Osteoblast (primary cell): Measurements from ENCODE around the gene KCTD1. TPM values are rescaled to one million over a fixed set of nuclear protein-coding genes. Genes with fewer than 3 reads are reported as not detected.

Source experiments
- DNase-seq: peaks from one replicate; pipeline ENCODE4 v3.0.0; 2011; ENCODE audit warnings: low spot score, mixed read lengths; ENCODE audit not compliant: insufficient read length; ENCODE audit errors: missing footprints
- H2AFZ ChIP-seq: 2 replicates; pipeline ENCODE4 v1.6.0; 2011; ENCODE audit warnings: mild to moderate bottlenecking, low read length
- H3K27ac ChIP-seq: 2 replicates; pipeline ENCODE4 v1.5.1; 2011; ENCODE audit warnings: mild to moderate bottlenecking, low read depth, low read length, moderate library complexity
- H3K27me3 ChIP-seq: 2 replicates; pipeline ENCODE4 v1.6.0; 2012; ENCODE audit warnings: mild to moderate bottlenecking, control low read depth, inconsistent platforms, low read length, moderate library complexity; ENCODE audit not compliant: insufficient read depth
- H3K36me3 ChIP-seq: 2 replicates; pipeline ENCODE4 v1.5.1; 2011; ENCODE audit warnings: mild to moderate bottlenecking, low read length, control low read depth, moderate library complexity; ENCODE audit not compliant: insufficient read depth
- H3K4me1 ChIP-seq: 2 replicates; pipeline ENCODE4 v1.5.1; 2011; ENCODE audit warnings: mild to moderate bottlenecking, low read length, control low read depth, moderate library complexity; ENCODE audit not compliant: insufficient read depth
- H3K4me2 ChIP-seq: 2 replicates; pipeline ENCODE4 v1.6.0; 2011; ENCODE audit warnings: mild to moderate bottlenecking, low read length; ENCODE audit not compliant: insufficient read depth
- H3K4me3 ChIP-seq: fragments of 200-600 bp; sonication (generic); 3 replicates; pipeline ENCODE4 v1.5.1; 2012; ENCODE audit warnings: mild to moderate bottlenecking, low read length, inconsistent platforms; ENCODE audit not compliant: insufficient read depth
- H3K79me2 ChIP-seq: 2 replicates; pipeline ENCODE4 v1.6.0; 2012; ENCODE audit warnings: mild to moderate bottlenecking, low read length, control low read depth, inconsistent platforms; ENCODE audit not compliant: insufficient read depth
- H3K9me3 ChIP-seq: 2 replicates; pipeline ENCODE4 v1.5.1; 2011; ENCODE audit warnings: low read depth, low read length, control low read depth
- H4K20me1 ChIP-seq: 2 replicates; pipeline ENCODE4 v1.6.0; 2012; ENCODE audit warnings: mild to moderate bottlenecking, low read length, control low read depth; ENCODE audit not compliant: insufficient read depth
- total RNA-seq: library from RNA; depleted of rRNA; stranded (reverse); fragments of >200 nt; gene quantifications from 2 replicates; pipeline ENCODE4 v1.2.3, GENCODE V29; 2012
- TF ChIP-seq, protein P1 (sequence below): IDR thresholded peaks from 2 replicates; pipeline ENCODE4 v1.5.1; 2011; ENCODE audit warnings: mild to moderate bottlenecking, low read depth, low read length, moderate library complexity; ENCODE audit errors: extremely low read depth

The KCTD1 gene
- total RNA-seq, 1 donor: 14.8 TPM

- Histone ChIP-seq H3K79me2 (no peaks in the 10 kb centered on the region), H3K27me3 (peaks cover 11% of the 10 kb centered on the region), H3K9me3 (no peaks in the 10 kb centered on the region), H2AFZ (no peak overlapping the region), H3K27ac (no peak overlapping the region), H3K4me1 (no peaks in the 10 kb centered on the region), H3K4me3 (no peak overlapping the region), H3K4me2 (no peak overlapping the region), H4K20me1 (no peaks in the 10 kb centered on the region), H3K36me3 (no peaks in the 10 kb centered on the region)
- DNase-seq: no peak
- TF ChIP-seq, protein P1, sequence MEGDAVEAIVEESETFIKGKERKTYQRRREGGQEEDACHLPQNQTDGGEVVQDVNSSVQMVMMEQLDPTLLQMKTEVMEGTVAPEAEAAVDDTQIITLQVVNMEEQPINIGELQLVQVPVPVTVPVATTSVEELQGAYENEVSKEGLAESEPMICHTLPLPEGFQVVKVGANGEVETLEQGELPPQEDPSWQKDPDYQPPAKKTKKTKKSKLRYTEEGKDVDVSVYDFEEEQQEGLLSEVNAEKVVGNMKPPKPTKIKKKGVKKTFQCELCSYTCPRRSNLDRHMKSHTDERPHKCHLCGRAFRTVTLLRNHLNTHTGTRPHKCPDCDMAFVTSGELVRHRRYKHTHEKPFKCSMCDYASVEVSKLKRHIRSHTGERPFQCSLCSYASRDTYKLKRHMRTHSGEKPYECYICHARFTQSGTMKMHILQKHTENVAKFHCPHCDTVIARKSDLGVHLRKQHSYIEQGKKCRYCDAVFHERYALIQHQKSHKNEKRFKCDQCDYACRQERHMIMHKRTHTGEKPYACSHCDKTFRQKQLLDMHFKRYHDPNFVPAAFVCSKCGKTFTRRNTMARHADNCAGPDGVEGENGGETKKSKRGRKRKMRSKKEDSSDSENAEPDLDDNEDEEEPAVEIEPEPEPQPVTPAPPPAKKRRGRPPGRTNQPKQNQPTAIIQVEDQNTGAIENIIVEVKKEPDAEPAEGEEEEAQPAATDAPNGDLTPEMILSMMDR: no peak
Measured at GRCh38 chr18:26568926-26569665, 20.7 kb upstream of the KCTD1 start.

- no peaks in the 10 kb centered on the region for H3K9me3 ChIP-seq
- no peaks in the 10 kb centered on the region for H4K20me1 ChIP-seq
- no peak overlapping the region for H3K4me3 ChIP-seq
- TF ChIP-seq, protein P1: no peak
- H3K79me2 ChIP-seq: no peaks in the 10 kb centered on the region
- no peaks in the 10 kb centered on the region for H3K36me3 ChIP-seq
- DNase-seq: no peak
- H3K4me1 ChIP-seq: no peaks in the 10 kb centered on the region
- no peak overlapping the region for H3K4me2 ChIP-seq
- no peak overlapping the region for H2AFZ ChIP-seq
- no peak overlapping the region for H3K27ac ChIP-seq
- H3K27me3 ChIP-seq: peaks cover 9% of the 10 kb centered on the region
Measured at GRCh38 chr18:26568513-26568912, 20.2 kb upstream of the KCTD1 start.

DNA sequence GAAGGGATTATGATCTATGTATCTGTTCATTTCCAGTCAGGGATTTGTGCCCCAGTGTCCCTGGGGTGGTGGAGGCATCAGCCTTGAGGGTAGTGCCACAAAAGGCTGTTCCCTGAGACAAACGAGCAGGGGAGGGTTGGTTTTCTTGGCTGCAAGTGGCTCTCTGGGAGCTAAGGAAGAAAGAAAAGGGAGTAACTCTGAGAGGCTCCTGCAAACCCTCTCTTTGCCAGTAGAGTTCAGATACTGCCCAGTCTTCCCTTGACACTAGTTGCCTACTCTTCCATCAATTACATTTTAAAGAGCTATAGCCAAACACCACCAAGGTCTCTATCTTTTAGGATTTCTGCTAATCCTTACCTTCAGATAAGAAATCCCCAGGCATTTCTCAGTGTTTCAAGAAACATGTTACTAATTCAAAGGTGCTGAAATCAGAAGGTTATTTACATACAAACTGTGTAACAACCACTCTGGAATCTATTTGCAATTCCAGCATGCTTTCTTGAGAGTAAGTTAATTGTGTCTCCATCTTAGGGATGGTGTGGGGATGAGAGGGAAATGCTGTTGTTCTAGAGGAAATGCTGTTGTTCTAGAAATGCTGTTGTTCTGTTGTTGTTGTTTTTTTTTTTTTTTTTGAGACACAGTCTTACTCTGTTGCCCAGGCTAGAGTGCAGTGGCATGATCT lies 18.7 kb upstream of the KCTD1 start:
- Histone ChIP-seq H3K9me3 (no peaks in the 10 kb centered on the region), H3K27ac (no peak overlapping the region), H3K4me3 (no peak overlapping the region), H3K4me2 (no peak overlapping the region), H2AFZ (no peak overlapping the region), H3K4me1 (no peaks in the 10 kb centered on the region), H3K79me2 (no peaks in the 10 kb centered on the region), H3K27me3 (peaks cover 6% of the 10 kb centered on the region), H3K36me3 (no peaks in the 10 kb centered on the region), H4K20me1 (no peaks in the 10 kb centered on the region)
- DNase-seq: peak; percentile 25
- TF ChIP-seq, protein P1: no peak

DNA sequence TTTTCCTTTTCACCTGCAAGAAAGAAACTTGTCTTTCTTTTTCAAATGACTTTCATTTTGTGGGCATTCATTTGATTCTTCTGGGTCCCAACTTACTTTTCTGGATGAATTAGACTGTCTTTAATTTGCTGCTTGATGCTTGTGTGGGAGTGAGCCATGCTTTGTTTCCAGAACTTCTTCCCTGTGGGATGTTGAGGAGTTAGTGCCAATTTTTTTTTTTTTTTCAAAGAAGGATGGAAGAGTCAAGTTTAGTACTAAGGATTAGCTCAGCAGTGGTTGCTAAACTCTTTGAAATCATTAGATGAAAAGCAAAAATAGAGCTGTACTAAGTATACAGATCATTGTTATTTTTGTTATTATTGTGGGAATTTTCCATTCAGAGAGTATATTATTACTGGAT lies 17.2 kb upstream of the KCTD1 start:
- DNase-seq: no peak
- H3K79me2 ChIP-seq: no peaks in the 10 kb centered on the region

More for the DNA sequence above, 17.2 kb upstream of the KCTD1 start:
- TF ChIP-seq, protein P1: no peak
- H3K4me3 ChIP-seq: no peak overlapping the region
- no peak overlapping the region for H3K27ac ChIP-seq
- H3K27me3 ChIP-seq: peaks cover 6% of the 10 kb centered on the region
- H2AFZ ChIP-seq: no peak overlapping the region
- H4K20me1 ChIP-seq: no peaks in the 10 kb centered on the region
- H3K36me3 ChIP-seq: no peaks in the 10 kb centered on the region
- H3K4me1 ChIP-seq: no peaks in the 10 kb centered on the region
- no peaks in the 10 kb centered on the region for H3K9me3 ChIP-seq
- H3K4me2 ChIP-seq: no peak overlapping the region
